GM18502 (cell line): ENCODE data around the gene GTF2F1.
"Not testable (repeated sequence)": the region's sequence is repeated elsewhere in the genome, so short reads cannot be mapped to it uniquely, and the experiment has no call there.

Source experiments
- ATAC-seq: cut with Tn5 transposase; IDR thresholded peaks from one replicate; pipeline ENCODE4 v1.9.1; 2021; ENCODE audit warnings: mild to moderate bottlenecking; ENCODE audit not compliant: unreplicated experiment, poor library complexity

GTF2F1 gene

DNA sequence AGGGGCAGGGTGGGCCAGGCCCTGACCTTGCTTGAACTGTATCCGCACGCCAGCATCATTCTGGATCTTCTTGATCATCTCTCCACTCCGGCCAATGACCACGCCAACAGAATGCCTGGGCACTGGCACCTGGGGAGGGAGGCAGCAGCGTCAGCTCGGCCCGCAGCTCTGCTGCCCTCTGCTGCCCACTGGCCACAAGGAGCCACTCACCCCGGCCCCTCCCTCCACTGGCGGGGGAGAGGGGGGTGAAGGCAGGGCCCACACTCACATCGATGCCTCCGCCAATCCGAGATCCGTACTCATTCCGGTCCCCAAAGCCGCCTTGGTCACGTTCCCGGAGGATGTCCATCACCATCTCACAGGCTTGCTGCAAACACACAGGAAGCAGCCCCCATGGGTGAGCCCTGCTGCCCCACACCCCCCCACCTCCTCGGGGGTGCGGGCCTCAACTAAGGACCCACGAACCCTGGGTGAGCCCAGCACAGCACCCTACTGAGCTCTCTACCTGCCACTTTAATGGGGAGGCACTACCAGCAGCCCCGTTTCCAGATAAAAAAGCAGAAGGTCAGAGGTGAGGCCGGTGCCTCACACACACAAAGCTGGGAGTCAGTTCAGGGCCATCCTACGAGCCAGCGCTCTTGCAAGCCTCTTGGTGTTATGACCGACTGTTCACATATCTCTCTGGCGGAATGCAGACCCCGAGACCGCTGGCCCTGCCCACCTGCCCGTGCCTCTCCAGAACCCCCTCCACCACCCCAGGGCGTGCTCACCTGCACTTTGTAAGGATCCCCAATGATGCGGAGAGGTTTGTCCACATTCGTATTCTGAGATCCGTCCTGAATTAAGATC is 25.0 kb upstream of the GTF2F1 start:
- no peak for ATAC-seq

GRCh38 chr19:6416658-6417405 is 23.9 kb upstream of the GTF2F1 start:
- no peak for ATAC-seq

DNA sequence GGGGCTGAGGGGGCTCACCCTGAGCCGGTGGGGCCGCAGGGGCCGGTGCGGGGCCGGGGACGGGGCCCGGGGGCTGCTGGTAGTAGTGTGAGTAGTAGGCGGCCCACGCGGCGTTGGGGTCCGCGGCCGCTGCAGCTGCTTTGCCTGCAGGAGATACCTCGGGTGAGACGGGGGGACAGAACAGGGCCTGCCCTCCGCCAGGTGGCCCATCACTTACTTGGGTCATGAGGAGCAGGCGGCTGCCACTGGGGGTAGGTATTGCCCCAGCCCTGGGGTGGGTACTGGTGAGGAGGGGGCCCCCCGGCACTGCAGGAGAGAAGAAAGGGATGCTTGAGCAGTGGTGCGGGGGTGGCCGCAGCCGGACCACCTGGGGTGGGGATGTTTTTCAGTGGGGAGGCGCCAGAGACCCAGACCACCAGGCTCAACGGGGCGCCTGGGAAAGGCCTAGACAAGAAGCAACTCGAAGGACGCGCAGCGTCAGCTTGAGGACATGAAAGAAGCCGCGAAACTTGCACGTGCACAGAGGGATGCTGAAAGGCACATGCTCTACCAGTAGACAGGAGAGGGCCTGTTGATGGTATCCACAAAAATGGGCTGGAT is 22.7 kb upstream of the GTF2F1 start:
- ATAC-seq: no peak

GRCh38 chr19:6414793-6415590 is 22.0 kb upstream of the GTF2F1 start:
- no peak for ATAC-seq

GRCh38 chr19:6413721-6414643 is 21.0 kb upstream of the GTF2F1 start:
- ATAC-seq: no peak

DNA sequence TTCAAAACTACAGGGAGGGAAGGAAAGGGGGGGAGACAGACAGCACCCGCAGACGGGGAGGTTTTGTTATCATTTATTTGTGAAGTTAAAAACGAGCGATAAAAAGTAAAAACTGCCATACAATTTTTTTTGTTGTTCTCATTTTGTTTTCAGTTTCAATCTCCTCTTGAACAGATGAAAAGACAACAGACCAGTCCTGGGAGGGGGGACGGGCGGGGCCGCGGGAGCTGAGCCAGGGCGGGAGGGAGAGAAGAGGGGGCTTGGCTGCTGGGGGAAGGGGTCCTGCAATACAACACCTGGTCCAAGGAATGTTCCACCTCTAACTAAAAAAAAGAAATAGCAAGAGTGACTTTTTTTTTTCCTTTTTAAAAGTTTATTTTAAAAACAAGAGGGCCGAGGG is 20.3 kb upstream of the GTF2F1 start:
- ATAC-seq: no peak

GRCh38 chr19:6412447-6413091 is 19.6 kb upstream of the GTF2F1 start:
- ATAC-seq: no peak

- no peak for ATAC-seq
Observed at GRCh38 chr19:6412061-6412446, 19.1 kb upstream of the GTF2F1 start.

DNA sequence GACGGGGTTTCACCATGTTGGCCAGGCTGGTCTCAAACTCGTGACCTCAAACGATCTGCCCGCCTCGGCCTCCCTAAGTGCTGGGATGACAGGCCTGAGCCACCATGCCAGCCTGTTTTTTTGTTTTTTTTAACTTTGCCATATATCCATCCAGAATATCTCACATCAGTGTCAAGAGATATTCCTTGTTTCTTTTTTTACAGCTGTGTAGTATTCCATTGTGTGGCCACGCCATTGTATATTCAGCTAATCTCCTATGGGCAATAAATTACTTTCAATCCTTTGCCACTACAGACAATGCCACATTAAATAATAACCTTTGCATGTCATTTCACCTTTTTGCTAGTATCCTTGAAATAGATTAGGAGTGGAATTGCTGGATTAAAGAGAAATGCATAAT is 16.4 kb upstream of the GTF2F1 start:
- ATAC-seq: no peak

DNA sequence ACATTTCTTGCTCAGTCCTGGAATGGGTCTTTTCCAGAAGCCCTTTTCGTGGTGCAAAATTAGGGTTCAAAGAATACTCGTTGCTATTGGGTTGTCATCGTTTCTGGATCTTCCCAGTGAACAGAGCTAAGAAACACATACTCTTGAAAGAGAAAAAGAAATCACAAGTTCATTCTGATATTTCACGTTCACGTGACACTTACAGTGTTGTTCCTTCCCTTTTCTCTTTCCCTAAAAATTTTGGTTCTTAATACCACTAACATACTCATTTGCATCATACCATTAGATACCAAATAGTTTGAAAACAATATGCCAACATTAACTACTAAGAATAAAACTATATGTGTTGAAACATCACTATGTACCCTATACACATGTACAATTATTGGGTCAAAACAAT is 13.4 kb upstream of the GTF2F1 start:
- ATAC-seq: no peak

DNA sequence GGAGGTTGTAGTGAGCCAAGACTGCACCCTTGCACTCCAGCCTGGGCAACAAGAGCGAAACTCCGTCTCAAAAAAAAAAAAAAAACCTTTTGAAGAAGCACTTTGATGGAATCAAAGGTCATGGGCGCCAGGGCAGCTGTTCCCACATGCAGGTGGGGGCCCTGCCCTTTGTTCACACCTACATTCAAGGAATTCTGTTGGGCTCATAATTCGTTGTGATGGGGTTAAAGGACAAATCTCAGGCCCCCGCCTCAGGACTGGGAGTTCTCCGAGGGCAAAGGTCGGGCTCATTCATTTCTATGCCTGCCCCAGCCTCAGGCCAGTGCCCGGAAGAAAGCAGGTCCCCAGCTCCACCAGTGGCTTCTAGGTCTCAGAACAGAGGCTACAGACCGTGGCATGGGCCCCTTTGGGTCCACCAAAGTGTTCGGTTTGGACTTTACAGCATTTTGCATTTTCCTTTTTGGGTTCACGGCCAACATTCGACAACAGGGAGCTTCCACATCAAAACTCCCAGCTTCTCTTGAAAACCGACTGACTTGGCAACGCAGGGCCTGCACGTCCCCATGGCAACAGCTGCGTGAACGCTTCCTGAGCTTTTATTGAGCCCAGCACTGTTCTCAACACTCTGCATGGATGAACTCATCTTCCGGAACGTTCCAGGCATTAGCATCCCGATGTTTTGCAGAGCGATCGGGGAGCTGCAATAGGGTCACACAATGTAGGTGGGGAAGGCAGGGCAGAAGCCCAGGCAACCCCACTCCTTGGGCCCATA is 10.1 kb upstream of the GTF2F1 start:
- ATAC-seq: no peak

- ATAC-seq: no peak
Observed at GRCh38 chr19:6402058-6402457, 9.1 kb upstream of the GTF2F1 start.

- ATAC-seq: not testable (repeated sequence)
Observed at GRCh38 chr19:6400062-6400944, 7.3 kb upstream of the GTF2F1 start.

DNA sequence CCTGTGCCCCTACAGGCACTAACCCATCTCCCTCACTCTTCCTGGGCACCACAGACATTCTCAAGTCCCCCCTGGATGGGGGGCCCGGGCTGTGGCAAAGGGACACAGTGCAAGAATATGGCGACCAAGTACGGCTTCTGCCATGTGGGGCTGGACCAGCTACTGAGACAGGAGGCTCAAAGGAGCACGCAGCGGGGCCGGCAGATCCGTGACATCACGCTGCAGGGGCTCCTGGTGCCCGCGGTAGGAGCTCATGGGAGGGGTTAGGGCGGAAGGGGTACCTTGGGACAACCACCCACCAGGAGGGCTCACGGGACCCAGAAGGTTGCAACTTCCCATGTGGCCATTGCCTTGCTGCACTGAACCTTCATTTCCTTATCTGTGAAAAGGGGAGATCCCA is 3.3 kb upstream of the GTF2F1 start:
- ATAC-seq: no peak

DNA sequence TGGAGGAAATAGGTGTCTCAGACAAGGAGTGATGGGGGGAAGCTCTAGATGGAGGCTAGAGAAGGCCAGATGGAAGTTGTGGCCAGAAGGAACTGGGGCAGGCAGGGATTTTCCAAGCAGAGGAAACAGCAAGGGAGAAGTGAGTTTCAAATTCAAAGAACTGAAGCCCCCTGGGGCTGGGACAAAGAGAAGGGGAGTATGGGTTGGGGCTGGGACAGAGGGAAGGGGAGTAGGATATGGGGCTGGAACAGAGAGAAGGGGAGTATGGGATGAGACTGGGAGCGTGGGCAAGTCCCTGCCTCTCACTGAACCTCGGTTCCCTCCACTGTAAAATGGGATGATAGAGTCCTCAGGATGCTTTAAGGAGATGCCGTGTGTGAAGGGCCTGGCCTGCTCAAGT is 1.9 kb upstream of the GTF2F1 start:
- ATAC-seq: no peak

DNA sequence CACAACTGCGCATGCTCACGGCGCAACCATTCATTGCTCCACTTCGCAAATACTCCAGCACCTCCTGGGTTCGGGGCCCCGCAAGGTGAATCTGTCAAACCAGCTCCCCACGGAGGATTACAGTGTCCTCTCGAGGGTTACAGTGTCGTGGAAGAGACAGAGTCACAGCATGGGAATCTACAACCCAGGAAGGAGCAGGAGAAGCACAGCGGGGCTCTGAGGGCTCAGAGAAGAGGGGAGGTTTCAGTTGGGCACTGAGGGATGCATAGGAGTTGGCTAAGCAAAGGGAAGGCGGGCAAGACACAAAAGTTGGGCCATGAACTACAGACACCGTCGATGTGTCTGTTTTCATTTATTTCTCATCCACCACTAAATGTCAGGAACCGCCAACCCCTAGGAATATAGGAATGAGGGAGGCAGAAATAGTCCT is 1.0 kb upstream of the GTF2F1 start:
- ATAC-seq: no peak
